Cerebellar cortex (tissue), 1 donor: ENCODE data around the gene ANKRD39.
"Not testable (repeated sequence)": the region's sequence is repeated elsewhere in the genome, so short reads cannot be mapped to it uniquely, and the experiment has no call there.

Experiments used
- DNase-seq: peaks from one replicate; pipeline ENCODE4 v3.0.0-alpha.2; 2015; ENCODE audit warnings: low spot score

The ANKRD39 gene

GRCh38 chr2:96870626-96871255, 12.9 kb upstream of the ANKRD39 start:
- DNase-seq, result peak; percentile 58

- no peak for DNase-seq
Measured at GRCh38 chr2:96869822-96870625, 12.2 kb upstream of the ANKRD39 start, which contains the start of gene SEMA4C. Gene SEMA4C, minus strand, starts transcription at chr2:96870080. Its CDS starts 2,194 bp downstream, at chr2:96867886.

DNA sequence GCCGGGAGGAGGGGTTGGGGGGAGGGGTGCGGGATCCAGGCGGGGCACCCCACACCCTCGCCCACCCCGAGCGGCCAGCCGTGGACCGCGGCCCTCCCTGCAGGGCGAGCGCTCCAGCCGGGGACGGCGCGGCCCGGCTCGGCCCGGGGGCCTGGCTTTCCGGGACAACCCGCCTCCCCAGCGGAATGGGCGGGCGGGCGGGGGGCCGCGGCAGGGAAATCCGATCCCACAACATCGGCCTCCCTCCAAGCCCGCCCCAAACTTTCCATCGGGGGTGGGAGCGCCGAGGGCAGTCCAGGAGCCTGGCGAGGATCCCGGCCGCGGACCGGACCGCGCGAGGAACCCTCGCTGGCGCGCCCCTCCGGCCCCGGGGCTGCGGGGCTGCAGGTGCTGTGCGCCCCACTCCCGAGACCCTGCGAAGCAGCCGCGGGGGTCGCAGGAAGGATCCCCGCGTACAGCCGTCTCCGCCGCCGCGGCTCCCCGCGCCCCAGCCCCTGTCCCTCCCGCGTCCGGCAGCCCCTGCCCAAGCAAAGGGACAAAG, 11.5 kb upstream of the ANKRD39 start:
- no peak for DNase-seq

DNA sequence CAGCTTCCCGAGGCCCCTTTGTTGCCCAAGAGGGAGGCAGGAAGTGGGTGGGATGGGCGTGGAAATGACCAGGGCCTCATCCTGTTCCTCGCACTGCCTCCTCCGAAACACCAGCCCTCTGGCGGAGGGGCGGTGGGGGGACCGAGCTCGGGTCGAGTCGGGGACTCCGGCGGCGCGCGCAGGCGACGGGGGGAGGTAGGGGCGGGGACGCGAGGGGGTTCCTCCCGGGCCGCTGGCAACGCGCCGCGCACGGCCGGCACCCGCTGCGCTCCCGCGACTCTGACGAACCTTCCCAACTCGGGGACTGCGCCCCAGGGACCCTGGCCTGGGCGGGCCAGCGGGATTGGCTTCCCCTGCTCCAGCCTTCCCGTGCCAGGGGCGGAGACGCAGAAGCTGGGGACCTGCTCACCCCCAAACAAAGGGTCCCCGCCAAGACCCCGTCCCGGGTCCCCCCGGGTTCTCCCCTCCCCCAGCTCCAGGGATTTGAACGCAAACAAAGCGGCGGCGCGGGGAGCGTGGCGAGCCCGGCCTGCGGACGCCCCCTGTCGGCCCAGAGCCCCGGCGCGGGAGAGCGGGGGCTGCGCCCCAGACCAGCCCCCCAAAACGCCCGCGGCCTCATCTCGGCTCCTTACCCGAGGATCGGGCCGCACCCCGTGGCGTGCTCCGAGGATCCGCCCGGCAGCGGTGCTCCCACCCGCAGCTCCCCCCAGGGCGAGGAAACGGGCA, 10.9 kb upstream of the ANKRD39 start:
- DNase-seq, result peak; percentile 74

- peak; percentile 80 for DNase-seq
Measured at GRCh38 chr2:96867756-96868554, 10.1 kb upstream of the ANKRD39 start.

GRCh38 chr2:96866986-96867755, 9.4 kb upstream of the ANKRD39 start:
- peak; percentile 62 for DNase-seq

DNA sequence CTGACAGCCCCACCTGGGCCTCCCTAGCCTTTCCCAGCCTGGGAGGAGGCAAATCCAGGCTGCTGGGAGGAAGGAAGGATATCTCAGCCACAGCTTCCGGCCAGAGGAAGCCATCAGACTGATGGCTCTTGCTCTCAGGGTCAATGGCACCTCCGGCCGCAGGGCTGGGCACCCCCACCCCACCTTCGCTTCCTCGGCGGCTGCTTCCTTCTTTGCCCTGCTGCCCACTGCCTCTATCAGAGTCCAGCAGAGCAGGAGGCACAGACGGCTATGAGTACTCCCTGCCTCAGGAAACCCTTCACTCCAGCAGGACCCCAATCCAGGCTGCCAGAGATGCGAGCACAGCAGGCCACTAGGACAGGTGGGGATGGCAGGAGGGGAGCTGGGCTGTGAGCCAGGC, 8.8 kb upstream of the ANKRD39 start:
- DNase-seq, result no peak

DNA sequence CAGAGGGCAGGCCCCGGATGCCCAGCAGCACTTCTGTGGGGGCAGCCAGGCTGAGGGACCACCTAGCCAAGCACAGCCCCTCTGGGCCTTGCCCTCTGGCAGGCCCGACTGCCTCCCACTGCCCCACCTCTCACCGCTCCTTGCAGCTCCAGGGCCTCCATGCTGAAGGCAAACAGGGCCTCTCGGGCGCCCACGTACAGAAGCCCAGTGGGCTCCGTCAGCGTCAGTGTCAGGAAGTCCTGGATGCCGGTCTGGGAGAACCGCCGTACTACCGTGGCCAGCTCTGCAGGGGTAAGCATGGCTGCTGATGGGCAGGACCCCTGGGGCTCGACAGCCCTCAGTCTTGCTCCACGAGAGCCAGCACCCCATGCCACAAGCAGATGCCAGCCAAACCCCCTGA, 8.3 kb upstream of the ANKRD39 start:
- no peak for DNase-seq

DNA sequence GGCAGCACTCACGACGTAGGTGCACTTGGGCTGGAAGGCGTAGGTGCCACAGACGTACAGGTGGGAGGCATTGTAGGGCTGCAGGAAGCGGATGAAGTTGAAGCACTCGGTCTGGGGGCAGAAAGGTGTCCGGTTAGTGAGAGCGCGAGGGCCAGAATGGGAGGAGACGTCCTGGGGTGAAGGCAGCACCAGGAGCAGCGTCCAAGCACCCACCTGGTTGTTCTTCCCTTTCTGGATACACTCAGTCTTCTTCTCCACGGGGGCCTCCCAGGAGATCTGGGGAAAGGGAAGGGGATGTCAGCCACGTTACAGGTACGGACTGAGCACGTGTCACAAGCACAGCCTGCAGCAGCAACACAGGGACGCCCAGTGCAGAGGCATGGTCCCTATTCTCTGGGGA, 7.8 kb upstream of the ANKRD39 start:
- DNase-seq, result no peak

GRCh38 chr2:96864343-96865091, 6.7 kb upstream of the ANKRD39 start:
- DNase-seq, result peak; percentile 87

GRCh38 chr2:96863575-96864342, 5.9 kb upstream of the ANKRD39 start:
- DNase-seq, result no peak

- not testable (repeated sequence) for DNase-seq
Measured at GRCh38 chr2:96863056-96863455, 5.2 kb upstream of the ANKRD39 start.

- DNase-seq, result no peak
Measured at GRCh38 chr2:96861074-96861473, 3.3 kb upstream of the ANKRD39 start.

DNA sequence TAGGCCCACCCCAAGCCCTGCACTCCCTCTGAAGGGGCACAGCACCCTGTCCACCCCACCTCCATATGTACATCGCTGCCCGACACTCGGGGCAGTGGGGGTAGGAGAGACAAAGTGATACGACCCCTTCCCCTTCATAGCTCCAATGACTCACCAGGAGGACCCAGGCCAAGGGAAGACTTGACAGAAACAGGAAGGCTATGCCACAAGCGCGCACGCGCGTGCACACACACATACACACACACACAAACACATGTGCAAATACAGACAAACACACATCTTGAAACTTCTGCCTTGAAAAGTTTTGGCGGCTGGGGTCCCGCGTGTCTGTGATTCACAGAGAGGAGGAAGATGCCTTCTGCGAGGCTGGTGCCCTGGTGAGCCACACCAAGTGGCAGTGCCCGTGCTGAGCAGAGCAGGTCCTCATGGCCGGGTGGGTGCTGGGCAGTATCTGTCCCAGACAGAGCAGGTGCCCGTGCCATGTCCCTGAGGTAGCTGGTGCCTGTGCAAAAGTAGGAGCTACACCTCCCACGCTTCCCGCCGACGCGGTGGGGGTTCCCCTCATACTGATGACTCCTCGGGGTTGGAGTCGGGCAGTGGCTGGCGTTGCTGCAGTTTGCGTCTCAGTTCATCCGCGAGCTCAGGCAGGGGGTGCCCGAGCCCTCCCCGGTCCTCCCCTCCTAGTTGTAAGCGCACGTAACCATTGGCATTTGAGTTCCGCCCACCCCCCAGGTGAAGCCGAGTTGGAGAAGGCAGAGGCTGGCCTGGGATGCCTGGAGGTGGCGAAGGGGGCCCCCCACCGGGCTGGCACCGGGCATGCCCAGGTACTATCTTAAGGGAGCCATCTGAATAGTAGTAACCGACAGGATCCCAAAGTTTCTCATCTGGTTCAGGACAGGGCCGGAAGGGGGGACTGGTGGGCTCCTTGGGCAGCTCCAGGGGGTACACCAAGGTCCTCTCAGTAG, 2.5 kb upstream of the ANKRD39 start:
- no peak for DNase-seq

GRCh38 chr2:96859681-96860064, 1.9 kb upstream of the ANKRD39 start:
- no peak for DNase-seq

GRCh38 chr2:96859099-96859649, 1.4 kb upstream of the ANKRD39 start:
- DNase-seq, result peak; percentile 57

DNA sequence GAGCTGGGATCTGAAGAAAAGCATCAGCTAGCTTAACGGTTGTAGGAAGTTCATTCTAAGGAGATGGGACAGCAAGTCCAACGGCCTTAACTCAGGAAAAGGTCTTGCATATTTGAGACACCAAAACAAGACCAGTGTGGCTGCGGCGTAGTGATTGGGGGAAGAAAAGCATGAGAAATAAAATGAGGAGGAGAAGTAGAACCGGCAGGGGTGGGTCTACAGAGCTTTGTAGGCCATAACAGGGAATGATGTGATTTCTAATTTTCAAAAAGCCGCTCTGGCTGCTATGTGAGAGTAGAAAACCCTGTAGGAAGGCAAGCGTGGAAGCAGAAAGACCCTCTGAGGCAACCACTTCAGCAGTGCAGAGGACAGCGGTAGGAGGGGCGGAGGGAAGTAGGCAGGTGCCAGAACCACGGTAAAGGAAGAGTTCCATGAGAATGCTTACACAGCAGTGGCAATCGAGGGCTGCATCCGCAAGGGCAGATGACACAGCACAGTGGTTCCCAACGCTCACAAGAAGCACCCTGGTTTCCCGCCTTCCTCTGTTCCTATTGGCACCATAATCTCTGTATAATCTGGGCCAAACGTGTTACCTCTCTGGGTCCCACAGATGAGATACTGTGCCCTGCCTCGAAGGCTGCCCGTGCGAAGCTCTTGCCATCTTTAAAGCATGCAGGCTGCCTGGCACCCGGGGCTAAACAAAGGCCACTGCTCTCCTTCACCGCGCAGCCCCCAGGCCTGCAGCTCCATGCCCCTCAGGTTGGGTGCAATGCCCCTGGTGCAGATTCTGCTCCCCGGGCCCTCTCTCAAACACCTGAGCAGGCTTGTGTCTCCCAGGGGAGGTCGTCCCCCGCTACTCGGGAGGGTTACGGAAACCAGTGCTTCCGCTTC, 795 bp downstream of the ANKRD39 start:
- DNase-seq, result peak; percentile 53
